Sigmoid colon (tissue), 7 donors: ENCODE data around the gene NKX1-1. TPM values are rescaled to one million over a fixed set of nuclear protein-coding genes. Genes with fewer than 3 reads are reported as not detected.

Experiments
- DNase-seq: peaks from one replicate; pipeline ENCODE4 v3.0.0-alpha.2; 2019
- H3K27ac ChIP-seq, 4 donors: fragments of 200-600 bp; sonication (generic); one replicate each; pipeline ENCODE4 v1.5.1; 2016 to 2019; ENCODE audit warnings: mild to moderate bottlenecking in 1 of 4
- H3K27me3 ChIP-seq, 3 donors: fragments of 200-600 bp; sonication (generic); one replicate each; pipeline ENCODE4 v1.5.1; 2019; ENCODE audit warnings: mild to moderate bottlenecking in 1 of 3
- H3K36me3 ChIP-seq, 4 donors: fragments of 200-600 bp; sonication (generic); one replicate each; pipeline ENCODE4 v1.5.1; 2016 to 2019
- H3K4me1 ChIP-seq, 4 donors: fragments of 200-600 bp; sonication (generic); one replicate each; pipeline ENCODE4 v1.5.1; 2017 to 2019
- H3K4me3 ChIP-seq, 4 donors: fragments of 200-600 bp; sonication (generic); one replicate each; pipeline ENCODE4 v1.5.1; 2017 to 2019; ENCODE audit warnings: mild to moderate bottlenecking in 2 of 4, moderate library complexity in 1 of 4
- H3K9me3 ChIP-seq, 4 donors: fragments of 200-600 bp in 3 of 4; sonication (generic) in 3 of 4; one replicate each; pipeline versions ENCODE4 v1.5.1 to v1.6.1; 2013 to 2019
- CTCF ChIP-seq, 4 experiments: fragments of 450-650 bp in 3 of 4; fragments of 200-600 bp in 1 of 4; IDR thresholded peaks; one replicate each; pipeline ENCODE4 v1.5.1; 2016 to 2019; ENCODE audit warnings: antibody characterized with exemption in 4 of 4, mild to moderate bottlenecking in 3 of 4, moderate library complexity in 2 of 4
- EP300 ChIP-seq, 4 donors: sonication (generic); formaldehyde crosslinking; IDR thresholded peaks; one replicate each; pipeline ENCODE4 v1.6.1; 2017; ENCODE audit warnings: antibody characterized with exemption in 4 of 4
- POLR2A ChIP-seq, 2 donors: fragments of 450-650 bp; IDR thresholded peaks; one replicate each; pipeline ENCODE4 v1.6.1; 2016; ENCODE audit warnings: antibody characterized with exemption in 2 of 2, mild to moderate bottlenecking in 2 of 2, moderate library complexity in 2 of 2
- POLR2AphosphoS5 ChIP-seq, 4 donors: sonication (generic); formaldehyde crosslinking; IDR thresholded peaks; one replicate each; pipeline ENCODE4 v1.6.1; 2017; ENCODE audit warnings: antibody characterized with exemption in 4 of 4
- WGBS, 2 donors: extraction: QIAGEN DNeasy Blood & Tissue Kit; methylation state at CpG; one replicate each; pipeline ENCODE4 v1.1.7; 2013; 5-methylcytosine and 5-hydroxymethylcytosine counted together
- intact Hi-C: fragments of 100-400 bp; cut with DNase I; formaldehyde crosslinking; loops from one replicate; pipeline ENCODE4 v1.15.1; 2023
- polyA plus RNA-seq, 3 donors: library from polyadenylated mRNA; stranded (reverse); fragments of 200-250 nt; gene quantifications; one replicate each; pipeline ENCODE4 v1.2.3, GENCODE V29; 2013
- total RNA-seq, 4 donors: library from RNA; depleted of rRNA; stranded (reverse); fragments of >200 nt; gene quantifications; one replicate each; pipeline ENCODE4 v1.1.0, GENCODE V29; 2016
- donor health status: healthy with polysubstance abuse.
- donor health status: Bipolar disorder and iron deficiency.
- donor health status: healthy.

The NKX1-1 gene
- total and polyA plus RNA-seq, 7 donors, result not detected

GRCh38 chr4:1353186-1354055 is 52.8 kb downstream of the NKX1-1 start:
- peaks cover 0 to 33% (median 13%) of the 10 kb centered on the region in 4 donors for H3K4me1 ChIP-seq
- peaks cover 0 to 59% (median 24%) of the 10 kb centered on the region in 4 donors for H3K36me3 ChIP-seq
- H3K27ac ChIP-seq, result no peak overlapping the region
- TF ChIP-seq POLR2A (IDR thresholded peaks at IDR 0.05) (no peak), POLR2AphosphoS5 (IDR thresholded peaks at IDR 0.05) (no peak), EP300 (IDR thresholded peaks at IDR 0.05) (no peak), CTCF (IDR thresholded peaks at IDR 0.05) (no peak)
- H3K9me3 ChIP-seq, result no peaks in the 10 kb centered on the region
- WGBS, 2 donors, result 87 to 91% methylated on average over 30 of the region's 30 CpGs
- no peak overlapping the region for H3K4me3 ChIP-seq
- H3K27me3 ChIP-seq, result no peaks in the 10 kb centered on the region
- intact Hi-C loops, result loop anchor here (2.0 to 10.0 kb wide), 2 partner anchors 161 to 223 kb away; no protein-coding TSS in a partner anchor
- DNase-seq, result no peak

Other genes starting within 250 kb of the NKX1-1 start
- 100 to 1,000 TPM in 1 of 4 donors, 10 to 100 TPM in 3; 33.6 to 165 (median 79.8) TPM for gene SPON2, start 233.9 kb downstream of the NKX1-1 start, total RNA-seq
- 10 to 100 TPM in 2 of 3 donors, 1 to 10 TPM in 1; 8.6 to 33.6 (median 25.2) TPM for gene SPON2, start 233.9 kb downstream of the NKX1-1 start, polyA plus RNA-seq
- 100 to 1,000 TPM in 3 of 4 donors, 10 to 100 TPM in 1; 98.9 to 160 (median 129) TPM for gene CTBP1, start 157.3 kb downstream of the NKX1-1 start, total RNA-seq
- gene CTBP1, start 157.3 kb downstream of the NKX1-1 start, polyA plus RNA-seq, result 100 to 1,000 TPM in 1 of 3 donors, 10 to 100 TPM in 2; 67.9 to 162 (median 71.4) TPM
- gene MAEA, start 116.6 kb downstream of the NKX1-1 start, total RNA-seq, result 10 to 100 TPM; 44.2 to 56.2 (median 49.6) TPM
- 10 to 100 TPM; 51.1 to 89.8 (median 80.0) TPM for gene MAEA, start 116.6 kb downstream of the NKX1-1 start, polyA plus RNA-seq
- gene UVSSA, start 59.2 kb downstream of the NKX1-1 start, total RNA-seq, result 10 to 100 TPM in 2 of 4 donors, 1 to 10 TPM in 2; 7.1 to 17.4 (median 10.4) TPM
- gene UVSSA, start 59.2 kb downstream of the NKX1-1 start, polyA plus RNA-seq, result 10 to 100 TPM in 1 of 3 donors, 1 to 10 TPM in 2; 1.8 to 18.7 (median 4.6) TPM